GM18951 (cell line): ENCODE measurements around the gene CHPF.

Experiments
- POLR2A ChIP-seq: IDR thresholded peaks from 4 replicates; pipeline ENCODE4 v1.6.1; 2011; ENCODE audit warnings: mild to moderate bottlenecking; ENCODE audit not compliant: insufficient read length, insufficient read depth; ENCODE audit errors: extremely low read depth
- in situ Hi-C: fragments of 300-500 bp; cut with MboI; formaldehyde crosslinking; loops from one replicate; pipeline ENCODE4 v1.12.0; 2022; ENCODE audit warnings: low sequenced_read_pairs, mixed read lengths, inconsistent platforms; ENCODE audit not compliant: unreplicated experiment

The CHPF gene

DNA sequence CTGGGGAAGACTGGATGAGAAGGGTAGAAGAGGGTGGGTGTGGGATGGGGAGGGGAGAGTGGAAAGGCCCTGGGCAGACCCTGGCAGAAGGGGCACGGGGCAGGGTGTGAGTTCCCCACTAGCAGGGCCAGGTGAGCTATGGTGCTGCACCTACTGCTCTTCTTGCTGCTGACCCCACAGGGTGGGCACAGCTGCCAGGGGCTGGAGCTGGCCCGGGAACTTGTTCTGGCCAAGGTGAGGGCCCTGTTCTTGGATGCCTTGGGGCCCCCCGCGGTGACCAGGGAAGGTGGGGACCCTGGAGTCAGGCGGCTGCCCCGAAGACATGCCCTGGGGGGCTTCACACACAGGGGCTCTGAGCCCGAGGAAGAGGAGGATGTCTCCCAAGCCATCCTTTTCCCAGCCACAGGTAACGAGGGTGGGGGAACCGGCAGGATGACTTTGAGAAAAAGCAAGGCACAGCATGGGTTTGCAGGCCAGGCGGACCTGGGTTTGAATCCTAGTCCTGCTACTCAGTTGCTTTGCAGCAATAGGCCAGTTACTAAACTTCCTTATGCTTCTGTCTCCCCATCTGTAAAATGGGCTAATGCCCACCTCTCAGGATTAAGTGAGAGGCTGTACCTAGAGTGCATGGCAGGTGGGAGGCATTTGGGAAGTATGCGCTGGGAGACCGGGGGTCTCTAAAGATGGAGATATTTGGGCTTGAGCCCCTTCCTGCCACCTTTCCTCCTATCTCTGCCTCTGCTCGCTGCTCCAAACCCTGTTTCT, 28.8 kb upstream of the CHPF start, which contains the start of gene INHA:
TSS of gene INHA (plus strand) at position 74 of the 765 bp plus-strand sequence. CDS start at position 139, 65 bp downstream.
- in situ Hi-C loops, result no loop called here
- no peak for TF ChIP-seq POLR2A

DNA sequence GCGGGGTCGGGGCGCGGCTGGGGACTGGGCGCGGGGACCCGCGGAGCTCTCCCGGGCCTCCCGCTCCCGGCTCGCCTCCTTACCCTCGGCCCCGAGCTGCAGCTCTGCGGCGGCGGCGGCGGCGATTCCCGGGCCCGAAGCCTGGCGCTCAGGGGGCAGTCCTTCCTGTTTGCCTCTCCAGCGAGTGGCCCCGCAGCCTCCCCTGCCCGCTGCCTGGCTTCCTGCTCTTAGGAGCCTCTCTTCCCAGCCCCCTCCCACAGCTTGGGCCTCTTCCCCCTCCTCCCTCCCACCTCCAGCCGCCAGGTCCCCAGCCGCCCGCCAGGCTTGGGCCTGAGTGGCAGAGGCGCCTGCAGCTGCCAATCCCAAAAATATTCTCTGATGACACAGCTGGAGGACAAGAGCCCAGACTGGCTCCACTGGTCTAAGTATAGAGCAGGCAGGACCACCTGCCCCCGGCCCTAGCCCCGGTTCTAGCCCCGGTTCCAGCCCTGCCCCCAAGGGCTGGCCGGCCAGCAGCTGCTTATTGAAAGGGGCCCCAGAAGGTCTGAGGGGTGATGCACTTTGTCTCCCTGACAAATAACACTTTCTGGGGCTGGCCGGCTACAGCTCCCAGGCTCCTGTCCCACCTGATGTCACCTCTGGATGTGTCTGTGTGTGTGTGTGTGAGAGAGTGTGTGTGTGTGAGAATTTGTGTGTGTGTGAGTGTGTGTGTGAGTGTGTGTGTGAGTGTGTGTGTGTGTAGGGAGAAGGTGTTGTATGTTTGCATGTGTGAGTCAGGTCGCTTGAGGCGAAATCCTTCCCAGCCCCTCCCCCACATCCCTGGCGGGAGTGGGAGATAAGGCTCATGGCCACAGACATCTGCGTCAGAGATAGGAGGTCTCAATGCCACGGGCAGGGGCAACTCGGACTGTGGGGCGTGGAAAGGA, 28.0 kb upstream of the CHPF start, which contains the start of gene OBSL1:
TSS of gene OBSL1 (minus strand) at position 229 of the 926 bp plus-strand sequence. CDS start 307 bp downstream, outside the sequence.
- in situ Hi-C loops, result no loop called here

DNA sequence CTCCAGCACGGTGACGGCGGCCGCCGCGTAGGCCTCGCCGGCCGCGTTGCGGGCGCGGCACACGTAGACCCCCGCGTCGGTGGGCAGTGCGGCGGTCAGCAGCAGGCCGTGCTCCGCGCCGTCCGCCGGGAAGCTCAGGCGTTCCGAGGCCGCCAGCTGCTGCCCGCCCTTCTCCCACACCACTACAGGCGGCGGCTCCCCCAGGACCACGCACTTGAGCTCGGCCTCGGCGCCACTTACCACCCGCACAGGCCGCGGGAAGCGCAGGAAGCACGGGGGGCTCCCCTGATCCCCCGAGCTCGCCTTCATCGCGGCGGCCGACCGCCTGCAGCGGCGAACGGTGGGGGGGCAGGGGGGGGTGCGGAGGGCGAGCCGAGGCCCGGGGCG, 27.3 kb upstream of the CHPF start:
- TF ChIP-seq POLR2A, result no peak
- in situ Hi-C loops, result no loop called here

More for the DNA sequence above, 28.0 kb upstream of the CHPF start, which contains the start of gene OBSL1:
- TF ChIP-seq POLR2A, result no peak

DNA sequence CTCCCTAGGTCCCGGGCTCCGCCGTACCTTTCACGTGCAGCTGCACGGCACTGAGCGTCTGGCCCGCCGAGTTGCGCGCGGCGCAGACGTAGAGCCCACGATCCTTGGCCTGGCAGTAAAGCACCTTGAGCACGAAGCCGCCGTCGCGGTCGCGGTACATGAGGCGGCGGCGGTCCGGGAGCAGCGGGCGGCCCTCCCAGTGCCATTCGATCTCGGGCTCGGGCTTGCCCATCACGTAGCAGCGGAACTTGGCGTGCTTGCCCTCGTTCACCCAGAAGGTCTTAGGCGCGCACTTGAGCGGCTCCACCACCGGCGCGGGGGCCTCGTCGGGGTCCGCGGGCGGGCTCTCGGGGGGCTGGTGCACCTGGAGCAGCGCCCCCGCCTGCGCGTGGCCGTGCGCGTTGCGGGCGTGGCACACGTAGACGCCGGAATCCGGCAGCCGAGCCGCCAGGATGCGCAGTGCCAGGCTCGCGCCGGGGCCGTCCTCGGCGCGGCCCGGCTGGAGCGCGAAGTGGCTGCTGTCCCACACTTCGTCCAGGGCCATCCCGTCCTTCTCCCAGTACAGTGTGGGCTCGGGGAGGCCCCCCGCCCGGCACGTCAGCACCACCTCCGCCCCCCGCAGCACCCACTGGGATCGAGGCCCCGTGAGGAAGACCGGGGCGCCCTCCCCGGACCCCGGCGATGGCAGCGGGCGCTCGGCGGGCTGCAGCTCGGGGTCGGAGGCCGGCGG, 26.8 kb upstream of the CHPF start:
- no peak for TF ChIP-seq POLR2A
- in situ Hi-C loops, result no loop called here

DNA sequence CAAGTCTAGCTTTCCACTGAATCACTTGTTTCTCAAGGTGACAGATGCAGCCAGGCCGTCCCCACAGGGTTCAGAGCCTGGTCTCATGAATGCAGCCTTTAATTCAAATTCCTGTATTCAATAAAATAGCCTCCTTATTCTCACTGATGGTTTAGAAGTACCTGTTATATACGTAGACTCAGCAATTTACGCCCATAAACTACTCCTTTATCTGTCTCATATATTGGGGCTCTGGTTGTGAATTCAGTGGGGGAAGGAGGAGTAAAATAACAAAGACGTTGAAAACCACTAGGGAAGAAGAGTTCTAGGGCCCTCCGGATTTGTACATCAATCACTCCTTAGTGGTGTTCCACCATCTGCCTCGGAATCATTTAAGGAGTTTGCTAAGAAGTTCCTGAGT, 26.0 kb upstream of the CHPF start:
- TF ChIP-seq POLR2A, result no peak
- in situ Hi-C loops, result no loop called here

DNA sequence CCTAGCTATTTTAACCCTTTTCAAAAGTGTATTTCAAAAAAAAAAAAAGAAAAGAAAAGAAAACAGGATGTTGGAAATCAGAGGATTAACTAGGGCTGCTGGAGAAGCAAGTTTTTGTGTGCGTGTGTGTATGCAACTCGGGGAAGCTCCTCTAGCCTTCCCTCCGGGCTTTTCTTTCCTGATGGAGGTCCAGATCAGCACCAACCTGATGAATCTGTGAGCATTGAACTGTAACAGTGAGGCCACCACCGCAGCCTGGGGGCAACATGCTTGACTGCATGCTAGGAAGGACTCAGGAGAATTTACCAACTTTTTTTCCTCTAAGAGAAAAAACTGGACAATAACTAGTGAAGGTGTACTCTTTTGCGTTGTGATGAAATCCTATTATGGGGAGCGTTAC, 25.4 kb upstream of the CHPF start:
- no peak for TF ChIP-seq POLR2A
- in situ Hi-C loops, result no loop called here

DNA sequence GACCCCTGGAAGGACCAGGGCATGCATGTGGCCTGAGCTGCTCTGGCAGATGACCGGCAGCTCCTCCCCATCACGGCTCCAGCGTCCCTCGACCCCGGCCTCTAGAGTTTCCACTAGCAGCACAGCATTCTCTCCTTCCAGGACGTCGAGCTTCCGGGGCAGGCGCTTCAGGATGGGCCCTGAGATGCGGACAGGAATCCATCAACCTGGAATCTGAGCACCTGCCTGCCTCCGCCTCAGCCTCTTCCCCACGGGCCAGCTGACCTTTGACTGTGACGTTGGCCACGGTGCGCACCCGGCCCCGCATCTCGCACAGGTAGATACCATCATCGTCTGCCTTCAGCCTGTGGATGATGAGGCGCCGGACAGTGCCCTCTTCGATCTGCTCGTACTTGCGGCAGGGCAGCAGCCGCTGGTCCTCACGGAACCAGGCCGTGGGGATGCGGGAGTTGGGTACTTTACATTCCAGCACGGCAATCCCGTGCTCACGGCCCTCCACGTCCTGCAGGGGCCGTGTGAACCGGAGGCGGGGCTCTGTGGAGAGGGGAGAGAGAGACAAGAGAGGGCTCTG, 24.3 kb upstream of the CHPF start:
- in situ Hi-C loops, result no loop called here
- TF ChIP-seq POLR2A, result no peak

DNA sequence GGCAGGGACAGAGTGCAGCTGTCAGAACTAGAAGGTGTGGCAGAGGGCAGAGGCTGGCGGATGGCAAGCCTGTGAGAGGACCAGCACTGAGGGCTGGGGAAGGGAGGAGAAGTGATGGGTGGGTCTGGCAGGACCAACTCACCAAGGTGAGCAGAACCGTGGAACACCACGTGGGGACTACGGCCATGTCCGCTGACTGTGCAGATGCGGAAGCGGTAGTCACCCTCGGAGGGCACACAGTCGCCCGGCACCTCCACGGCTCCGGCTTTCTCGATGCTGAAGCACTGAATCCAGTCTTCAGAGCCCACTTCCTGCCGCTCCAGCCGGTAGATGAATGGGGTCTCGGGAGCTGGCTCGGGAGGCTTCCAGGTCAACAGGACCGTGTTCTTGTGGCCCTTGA, 23.5 kb upstream of the CHPF start:
- TF ChIP-seq POLR2A, result no peak
- in situ Hi-C loops, result no loop called here

DNA sequence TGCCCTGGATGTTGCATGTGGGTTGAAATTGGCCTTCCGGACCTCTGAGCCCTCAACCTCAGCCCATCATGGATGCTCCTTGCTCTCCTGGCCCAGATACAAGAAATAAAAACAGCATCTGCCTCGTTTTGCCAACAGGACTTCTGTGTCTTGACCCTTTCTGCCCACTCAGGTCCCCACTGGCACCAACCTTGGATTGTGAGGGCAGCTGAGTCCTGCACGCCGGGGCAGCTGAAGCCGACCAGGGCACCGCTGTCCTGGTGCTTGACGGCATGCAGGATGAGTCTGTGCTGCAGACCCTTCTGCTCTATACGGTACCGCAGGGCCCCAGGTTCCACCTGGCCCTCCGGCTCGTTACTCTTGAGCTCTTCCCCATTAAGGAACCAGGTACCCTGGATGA, 23.0 kb upstream of the CHPF start:
- in situ Hi-C loops, result no loop called here
- TF ChIP-seq POLR2A, result no peak

DNA sequence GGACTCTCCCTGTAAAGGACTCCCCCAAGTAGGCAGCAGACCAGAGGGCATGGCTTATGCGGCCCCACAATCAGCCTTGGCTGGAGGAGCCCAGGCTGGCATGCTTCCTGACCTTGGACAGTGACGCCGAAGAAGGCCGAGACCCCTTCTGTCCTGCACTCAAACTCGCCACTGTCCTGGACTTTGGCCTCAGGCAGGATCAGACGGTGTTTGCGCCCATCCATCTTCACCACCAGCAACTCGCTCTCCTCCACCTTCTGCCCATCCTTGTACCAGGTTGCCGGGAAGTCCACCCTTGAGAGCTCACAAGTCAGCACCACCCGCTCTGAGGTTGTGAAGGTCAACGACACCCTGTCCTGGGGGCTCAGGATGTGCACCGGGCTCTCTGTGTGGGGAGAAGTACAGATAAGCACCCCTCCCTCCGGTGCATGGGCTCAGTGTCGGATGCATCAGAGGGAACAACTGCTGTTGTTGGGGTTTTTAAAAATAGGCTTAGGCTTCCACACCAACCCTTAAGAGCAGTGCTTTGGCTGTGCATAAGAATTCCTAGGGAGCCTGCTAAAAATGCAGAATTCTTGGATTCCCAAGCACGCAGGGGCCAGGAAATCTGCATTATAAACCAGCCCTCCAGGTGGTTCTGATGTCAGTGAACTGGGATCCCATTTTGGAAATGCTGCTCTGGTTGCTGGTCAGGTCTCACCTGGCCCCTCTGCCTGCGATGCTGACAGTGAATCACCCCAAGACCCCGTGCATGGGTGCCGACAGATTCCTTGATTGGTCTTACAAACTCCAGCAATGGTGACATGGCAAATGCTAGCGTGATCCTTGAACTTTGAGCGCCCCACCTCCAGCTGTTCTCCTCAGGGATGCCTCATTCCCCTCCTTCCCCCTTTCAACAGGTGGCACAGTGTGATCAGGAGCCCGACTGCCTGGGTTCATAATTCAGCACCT, 21.8 kb upstream of the CHPF start:
- in situ Hi-C loops, result no loop called here
- TF ChIP-seq POLR2A, result no peak

DNA sequence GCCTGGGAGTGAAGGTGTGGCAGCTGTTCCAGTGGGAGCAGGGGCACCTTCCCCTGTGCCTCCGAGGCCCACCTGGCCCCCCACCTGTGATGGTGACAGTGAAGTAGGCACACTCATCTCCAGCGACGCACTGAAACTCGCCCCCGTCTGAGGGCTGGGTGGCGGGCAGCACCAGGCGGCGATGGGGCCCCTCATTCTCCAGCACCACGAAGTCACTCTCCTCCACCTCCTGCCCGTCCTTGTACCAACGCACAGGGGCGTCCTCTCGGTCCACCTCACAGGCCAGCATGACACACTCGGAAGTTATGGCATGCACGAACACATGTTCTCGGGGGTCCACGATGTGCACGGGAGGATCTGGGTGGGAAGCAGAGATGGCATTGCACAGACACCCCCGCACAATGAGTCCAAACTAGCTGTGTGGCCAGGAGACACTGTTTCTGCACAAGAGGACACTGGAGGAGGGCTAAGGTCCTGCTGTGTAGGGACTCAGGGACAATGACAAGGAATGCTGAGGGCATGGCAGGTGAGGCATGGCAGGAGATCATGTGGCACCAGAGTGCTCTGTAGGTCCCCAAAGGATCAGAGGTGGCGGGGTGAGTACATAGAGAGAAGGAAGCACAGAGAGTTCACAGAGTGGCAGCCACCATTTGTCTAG, 19.8 kb upstream of the CHPF start:
- in situ Hi-C loops, result no loop called here
- no peak for TF ChIP-seq POLR2A
